Measurements from ENCODE around the gene ADORA2B.
"Not testable (repeated sequence)": the region's sequence is repeated elsewhere in the genome, so short reads cannot be mapped to it uniquely, and the experiment has no call there.

The ADORA2B gene

GRCh38 chr17:15900871-15901270 is 44.1 kb upstream of the ADORA2B start:
- TF ChIP-seq EZH2phosphoT487 (IDR thresholded peaks at IDR 0.05; ENCODE audit: borderline replicate concordance) (no peak), CTCF (conservative IDR thresholded peaks at IDR 0.05; ENCODE audit: low read length) (no peak)
- Histone ChIP-seq H3K4me2 (ENCODE audit: low read depth, low read length, poor library complexity, severe bottlenecking) (no peak overlapping the region), H3K4me3 (ENCODE audit: low read length, poor library complexity, severe bottlenecking) (no peak overlapping the region), H3K36me3 (ENCODE audit: insufficient read depth, low read length) (no peaks in the 10 kb centered on the region), H3K9me3 (ENCODE audit: insufficient read depth, low read depth, low read length) (no peaks in the 10 kb centered on the region), H4K20me1 (ENCODE audit: insufficient read depth, low read length, poor library complexity, severe bottlenecking) (no peaks in the 10 kb centered on the region), H3K79me2 (ENCODE audit: insufficient read depth, low read length) (no peaks in the 10 kb centered on the region), H3F3A (ENCODE audit: low read depth) (no peaks in the 10 kb centered on the region), H3K4me1 (ENCODE audit: insufficient read depth, low read length, poor library complexity, severe bottlenecking) (no peaks in the 10 kb centered on the region), H3K27me3 (ENCODE audit: insufficient read depth, low read length, poor library complexity, severe bottlenecking) (no peaks in the 10 kb centered on the region), H3K9me2 (replicated peaks; ENCODE audit: low read depth, low read length) (no peaks in the 10 kb centered on the region), H3K9ac (ENCODE audit: low read depth, low read length, poor library complexity, severe bottlenecking) (no peak overlapping the region), H2AFZ (ENCODE audit: low read length) (no peak overlapping the region)

GRCh38 chr17:15905236-15905635 is 39.7 kb upstream of the ADORA2B start:
- not testable (repeated sequence) for H3K9me2 ChIP-seq (replicated peaks; ENCODE audit: low read depth, low read length); H3K79me2 ChIP-seq (ENCODE audit: insufficient read depth, low read length); H2AFZ ChIP-seq (ENCODE audit: low read length); H3F3A ChIP-seq (ENCODE audit: low read depth); H4K20me1 ChIP-seq (ENCODE audit: insufficient read depth, low read length, poor library complexity, severe bottlenecking); H3K4me3 ChIP-seq (ENCODE audit: low read length, poor library complexity, severe bottlenecking); H3K27me3 ChIP-seq (ENCODE audit: insufficient read depth, low read length, poor library complexity, severe bottlenecking); H3K36me3 ChIP-seq (ENCODE audit: insufficient read depth, low read length); H3K4me1 ChIP-seq (ENCODE audit: insufficient read depth, low read length, poor library complexity, severe bottlenecking); H3K4me2 ChIP-seq (ENCODE audit: low read depth, low read length, poor library complexity, severe bottlenecking); H3K9ac ChIP-seq (ENCODE audit: low read depth, low read length, poor library complexity, severe bottlenecking); H3K9me3 ChIP-seq (ENCODE audit: insufficient read depth, low read depth, low read length)

- H3K79me2 ChIP-seq (ENCODE audit: insufficient read depth, low read length), result no peaks in the 10 kb centered on the region
- no peak overlapping the region for H3K4me2 ChIP-seq (ENCODE audit: low read depth, low read length, poor library complexity, severe bottlenecking)
- H3K9ac ChIP-seq (ENCODE audit: low read depth, low read length, poor library complexity, severe bottlenecking), result no peak overlapping the region
These were observed 37.6 kb upstream of the ADORA2B start for GRCh38 chr17:15907290-15907689.

More at GRCh38 chr17:15907290-15907689, 37.6 kb upstream of the ADORA2B start:
- Histone ChIP-seq H3K9me3 (ENCODE audit: insufficient read depth, low read depth, low read length) (no peaks in the 10 kb centered on the region), H4K20me1 (ENCODE audit: insufficient read depth, low read length, poor library complexity, severe bottlenecking) (no peaks in the 10 kb centered on the region), H3K4me3 (ENCODE audit: low read length, poor library complexity, severe bottlenecking) (no peak overlapping the region), H3K27me3 (ENCODE audit: insufficient read depth, low read length, poor library complexity, severe bottlenecking) (no peaks in the 10 kb centered on the region), H3K36me3 (ENCODE audit: insufficient read depth, low read length) (no peaks in the 10 kb centered on the region), H3F3A (ENCODE audit: low read depth) (no peaks in the 10 kb centered on the region), H3K4me1 (ENCODE audit: insufficient read depth, low read length, poor library complexity, severe bottlenecking) (no peaks in the 10 kb centered on the region), H2AFZ (ENCODE audit: low read length) (no peak overlapping the region), H3K9me2 (replicated peaks; ENCODE audit: low read depth, low read length) (no peaks in the 10 kb centered on the region)
- TF ChIP-seq EZH2phosphoT487 (IDR thresholded peaks at IDR 0.05; ENCODE audit: borderline replicate concordance) (no peak), CTCF (conservative IDR thresholded peaks at IDR 0.05; ENCODE audit: low read length) (no peak)

All from Loucy (cell line).